HG02973 (cell line): ENCODE data around the gene CD3E.
"Not testable (repeated sequence)": the region's sequence is repeated elsewhere in the genome, so short reads cannot be mapped to it uniquely, and the experiment has no call there.

ENCODE experiments used
- ATAC-seq: cut with Tn5 transposase; IDR thresholded peaks from one replicate; pipeline ENCODE4 v1.9.1; 2021; ENCODE audit warnings: moderate library complexity; ENCODE audit not compliant: unreplicated experiment

CD3E gene

DNA sequence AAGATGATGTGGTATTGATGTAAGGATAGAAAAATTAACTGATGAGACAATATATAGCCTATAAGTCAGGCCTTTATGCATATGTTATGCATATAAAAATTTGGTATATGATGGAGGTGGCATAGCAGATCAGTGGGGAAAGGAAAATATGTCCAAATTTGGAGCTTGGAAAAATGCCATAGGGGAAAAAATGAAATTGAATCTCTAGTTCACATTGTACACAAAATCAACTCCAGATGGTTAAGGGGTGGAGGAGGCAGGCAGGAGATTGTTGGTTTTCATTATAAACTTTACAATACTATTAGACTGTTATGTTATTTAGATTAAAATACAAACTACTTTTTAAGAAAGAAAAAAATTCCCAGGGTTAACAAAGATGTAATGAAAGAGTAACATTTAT, 15.1 kb upstream of the CD3E start:
- no peak for ATAC-seq

DNA sequence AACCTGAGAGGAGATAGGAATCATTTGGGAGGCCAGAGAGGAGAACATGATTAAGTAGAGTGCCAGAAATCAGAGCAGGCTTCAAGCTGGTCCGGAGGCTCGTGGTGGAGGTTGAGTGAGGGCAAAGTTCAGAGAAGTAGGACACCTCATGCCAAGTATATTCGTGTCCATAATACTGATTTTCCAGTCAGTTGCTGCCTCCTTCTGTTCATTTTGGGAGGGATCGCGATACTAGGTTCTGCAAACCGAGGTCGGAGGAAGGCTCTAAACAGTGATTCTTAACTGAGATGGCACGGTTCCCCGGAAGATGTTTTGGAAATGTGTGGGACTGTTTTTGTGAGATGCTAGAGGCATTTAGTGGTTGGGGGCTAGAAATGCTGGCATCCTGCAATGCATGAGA, 13.6 kb upstream of the CD3E start:
- ATAC-seq, result no peak

DNA sequence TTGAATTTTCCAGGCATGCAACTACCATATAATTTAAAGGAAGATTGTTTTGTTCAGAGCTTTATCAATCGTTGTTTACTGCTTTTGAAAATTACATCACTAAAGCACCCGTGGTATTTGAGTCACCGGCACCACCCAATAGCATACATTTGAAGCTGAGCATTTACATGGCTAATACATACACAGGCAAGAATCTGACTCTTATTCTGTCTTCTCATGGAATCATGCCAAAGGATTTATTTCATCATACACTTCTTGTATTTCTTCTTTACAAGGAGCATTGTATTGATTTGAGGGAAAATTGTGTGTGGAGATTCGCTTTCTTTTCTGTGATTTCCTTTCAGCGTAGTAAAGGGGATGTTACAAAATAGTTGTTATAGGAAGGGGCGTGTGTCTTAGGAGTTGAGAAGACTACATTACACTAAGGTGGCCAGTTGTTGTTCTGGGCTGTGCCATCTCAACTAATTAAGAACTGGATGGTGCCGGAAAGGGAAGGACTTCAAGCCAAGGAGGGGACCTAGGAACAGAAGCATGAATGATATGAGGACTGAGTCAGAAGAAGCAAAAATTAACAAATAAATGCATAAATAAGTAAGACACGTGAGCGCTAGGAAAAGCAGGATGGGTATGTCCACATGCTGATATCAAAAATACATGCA, 12.9 kb upstream of the CD3E start:
- no peak for ATAC-seq

DNA sequence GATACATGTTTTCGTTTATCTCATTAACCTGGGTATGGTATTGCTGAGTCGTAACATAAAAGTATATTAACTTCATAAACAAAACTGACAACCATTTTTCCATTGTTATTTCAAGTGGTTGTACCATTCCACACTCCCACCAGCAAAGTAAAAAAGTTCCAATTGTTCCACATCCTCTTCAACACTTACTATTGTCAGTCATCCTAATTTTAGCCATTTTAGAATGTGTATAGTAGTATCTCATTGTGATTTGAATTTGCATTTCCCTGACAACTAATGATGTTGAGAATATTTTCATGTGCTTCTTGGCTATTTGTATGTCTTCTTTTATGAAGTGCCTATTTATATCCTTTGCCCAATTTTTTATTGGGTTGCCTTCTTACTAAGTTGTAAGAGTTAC, 10.5 kb upstream of the CD3E start:
- ATAC-seq, result no peak

DNA sequence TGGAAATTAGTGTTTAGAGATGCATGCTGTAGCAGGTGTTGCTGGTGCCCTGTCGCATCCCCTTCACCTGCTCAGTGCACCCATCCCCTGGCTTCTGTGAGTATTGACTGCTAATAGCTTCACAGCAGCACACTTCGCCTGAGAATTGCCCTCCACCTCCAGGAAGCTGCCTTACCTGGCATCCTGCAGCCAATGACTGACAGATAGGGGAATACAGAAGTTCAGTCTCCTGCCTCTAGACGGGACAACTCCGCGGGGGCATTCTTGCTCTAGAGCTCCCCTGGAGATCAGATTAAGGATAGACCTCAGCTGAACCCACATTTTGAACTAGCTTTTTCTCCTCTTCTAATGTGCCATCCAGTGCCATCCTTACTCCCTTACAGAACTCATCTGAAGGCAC, 9.3 kb upstream of the CD3E start:
- ATAC-seq, result no peak

DNA sequence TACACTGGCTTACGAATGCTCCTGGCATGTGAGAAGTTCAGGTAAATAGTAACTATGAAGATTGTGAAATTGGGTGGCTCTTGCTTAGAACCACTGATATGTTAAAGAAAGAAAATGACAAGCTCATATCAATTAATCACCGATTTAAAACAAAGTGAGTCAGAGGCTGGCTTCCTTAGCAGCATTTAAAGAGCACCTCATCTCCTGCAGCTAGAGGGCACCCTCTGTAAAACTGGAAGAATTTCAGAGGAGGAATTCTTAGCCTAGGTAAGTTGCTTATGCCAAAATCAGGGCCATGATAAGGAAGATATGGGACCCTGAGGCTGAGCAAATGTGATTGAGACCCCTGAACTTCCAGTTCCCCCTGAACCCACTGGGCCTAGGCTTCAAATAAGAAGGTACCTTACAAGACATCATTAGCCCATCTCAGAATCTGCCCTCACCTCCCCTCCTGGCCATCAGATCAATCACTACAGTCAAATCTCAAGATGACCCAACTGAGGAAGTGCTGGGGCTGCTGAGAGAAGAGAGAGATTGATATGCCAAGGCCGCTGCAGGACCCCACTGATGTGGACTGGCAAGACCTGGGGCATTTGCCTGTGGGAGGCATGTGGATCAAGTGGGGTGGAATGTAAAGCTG, 8.6 kb upstream of the CD3E start:
- ATAC-seq, result no peak

DNA sequence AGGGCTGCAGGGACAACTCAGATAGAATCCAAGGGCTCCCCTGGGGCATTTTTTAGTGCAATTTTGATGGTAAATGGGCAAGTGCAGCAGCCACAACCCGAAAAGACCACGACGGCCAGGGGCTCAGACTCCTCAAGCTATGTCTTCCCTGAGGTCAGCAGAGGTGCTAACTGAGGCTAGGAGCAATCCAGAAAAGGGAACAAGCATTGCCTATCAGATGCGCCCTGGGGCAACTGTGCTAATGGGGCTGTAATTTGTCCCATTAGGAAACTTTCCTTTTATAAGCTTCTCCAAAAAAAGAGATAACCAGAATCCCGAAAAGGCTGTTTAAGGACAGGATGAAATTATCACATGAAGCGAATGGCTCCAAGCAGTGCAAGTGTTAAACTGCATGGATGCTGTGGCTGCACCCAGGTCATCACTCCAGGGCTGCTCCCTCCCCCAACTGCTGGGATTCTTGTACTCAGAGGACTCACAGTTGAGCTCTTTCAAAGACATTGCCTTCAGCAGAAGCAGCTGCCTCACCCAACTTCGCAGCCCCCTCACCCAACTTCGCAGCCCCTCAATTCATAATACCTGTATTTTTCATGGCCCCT, 2.8 kb upstream of the CD3E start:
- no peak for ATAC-seq

DNA sequence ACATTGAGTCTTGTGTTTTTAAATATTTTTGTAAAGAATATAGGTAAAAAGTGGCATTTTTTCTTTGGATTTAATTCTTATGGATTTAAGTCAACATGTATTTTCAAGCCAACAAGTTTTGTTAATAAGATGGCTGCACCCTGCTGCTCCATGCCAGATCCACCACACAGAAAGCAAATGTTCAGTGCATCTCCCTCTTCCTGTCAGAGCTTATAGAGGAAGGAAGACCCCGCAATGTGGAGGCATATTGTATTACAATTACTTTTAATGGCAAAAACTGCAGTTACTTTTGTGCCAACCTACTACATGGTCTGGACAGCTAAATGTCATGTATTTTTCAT, 333 bp upstream of the CD3E start:
- no peak for ATAC-seq

DNA sequence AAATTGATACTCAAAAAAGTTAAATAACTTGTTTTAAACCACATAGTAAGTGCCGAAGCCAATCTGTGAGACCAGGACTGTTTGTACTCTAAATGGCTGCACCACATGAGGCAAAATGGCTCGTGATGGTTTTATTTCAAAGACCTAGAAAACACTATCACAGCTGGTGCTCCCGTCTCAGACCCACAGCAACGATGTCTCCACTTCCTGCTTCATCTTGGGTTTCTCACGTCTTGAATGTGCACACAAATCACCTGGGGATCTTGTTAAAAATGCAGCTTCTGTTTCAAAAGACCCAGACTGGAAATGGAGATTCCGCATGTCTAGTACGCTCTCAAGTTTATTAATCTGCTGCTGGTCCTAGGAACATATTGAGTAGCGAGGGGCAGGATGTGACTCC, 1.2 kb downstream of the CD3E start:
- no peak for ATAC-seq

DNA sequence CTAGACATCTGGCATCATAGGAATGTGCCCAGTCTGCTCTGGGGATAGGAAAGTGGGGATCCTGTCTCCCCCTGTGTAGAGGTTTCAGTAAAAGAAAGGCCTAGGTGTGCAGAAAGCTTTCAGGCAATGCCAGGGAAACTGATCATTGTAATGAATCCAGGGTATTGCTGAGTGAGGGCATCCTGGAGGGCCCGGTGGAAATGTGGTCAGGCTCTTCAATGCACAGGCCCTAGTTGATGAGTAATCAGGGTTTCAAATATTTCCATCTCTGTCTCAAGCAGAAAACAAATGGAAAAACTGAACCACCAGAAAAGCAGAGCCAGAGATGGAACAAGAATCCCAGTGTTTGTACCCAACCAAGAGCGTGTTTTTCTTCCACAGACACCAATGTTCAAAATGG, 2.0 kb downstream of the CD3E start:
- ATAC-seq, result no peak

DNA sequence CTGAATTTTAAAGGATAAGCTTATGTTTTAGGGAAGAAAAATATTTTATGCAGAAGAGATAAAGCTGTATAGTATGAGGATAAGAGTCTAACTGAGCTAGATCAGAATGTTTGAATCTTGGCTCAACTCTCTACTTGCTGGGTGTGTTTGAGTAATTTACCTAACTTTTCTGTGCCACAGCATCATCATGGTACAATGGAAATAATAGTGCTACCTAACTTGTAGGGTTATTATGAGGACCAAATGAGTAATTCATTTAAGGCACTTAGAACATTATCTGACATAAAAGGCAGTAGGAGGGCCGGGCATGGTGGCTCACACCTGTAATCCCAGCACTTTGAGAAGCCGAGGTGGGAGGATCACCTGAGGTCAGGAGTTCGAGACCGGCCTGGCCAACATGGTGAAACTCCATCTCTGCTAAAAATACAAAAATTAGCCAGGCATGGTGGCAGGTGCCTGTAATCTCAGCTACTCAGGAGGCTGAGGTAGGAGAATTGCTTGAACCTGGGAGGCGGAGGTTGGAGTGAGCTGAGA, 4.5 kb downstream of the CD3E start:
- not testable (repeated sequence) for ATAC-seq

DNA sequence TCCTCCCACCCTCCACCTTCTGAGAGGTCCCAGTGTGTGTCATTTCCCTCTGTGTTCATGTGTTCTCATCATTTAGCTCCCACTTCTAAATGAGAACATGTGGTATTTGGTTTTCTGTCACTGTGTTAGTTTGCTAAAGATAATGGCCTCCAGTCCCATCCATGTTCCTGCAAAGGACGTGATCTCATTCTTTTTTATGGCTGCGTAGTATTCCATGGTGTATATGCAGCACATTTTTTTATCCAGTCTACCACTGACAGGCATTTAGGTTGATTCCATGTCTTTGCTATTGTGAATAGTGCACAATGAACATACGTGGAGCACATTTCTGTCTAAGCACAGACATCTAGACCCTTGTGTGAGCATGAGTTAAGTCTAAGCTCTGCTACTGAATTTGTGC, 5.7 kb downstream of the CD3E start:
- ATAC-seq, result no peak

DNA sequence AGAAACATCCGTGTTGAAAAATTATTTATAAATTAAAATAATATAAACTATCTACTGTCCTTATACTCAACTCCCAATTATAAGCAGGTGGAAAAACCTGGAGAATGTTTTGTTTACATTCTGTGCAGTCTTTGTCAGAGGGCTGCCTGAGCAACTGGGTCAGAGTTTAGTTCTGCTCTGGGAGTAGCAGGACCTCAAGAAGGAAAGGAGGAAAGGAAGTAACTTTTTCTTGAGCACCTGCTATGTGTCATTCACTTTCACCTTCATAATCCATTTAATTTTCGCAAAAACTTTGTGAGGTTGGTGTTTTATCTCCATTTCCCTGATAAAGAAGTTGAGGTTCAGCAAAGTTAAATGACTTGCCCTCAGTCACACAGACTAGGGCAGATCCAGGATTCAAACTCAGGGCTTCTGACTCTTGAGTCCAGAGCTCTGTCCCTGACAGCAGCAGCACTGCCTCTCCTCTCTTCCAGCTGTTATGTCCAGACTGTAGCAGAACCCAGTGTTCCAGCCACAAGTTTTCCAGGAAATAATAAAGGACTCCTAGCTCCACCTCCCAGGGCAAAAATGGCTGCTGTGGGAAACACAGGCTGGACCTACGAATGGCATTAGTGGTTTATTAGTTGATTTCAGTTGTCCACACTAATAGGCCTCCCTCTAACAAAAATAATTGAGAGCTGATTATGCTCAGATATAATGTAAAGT, 6.4 kb downstream of the CD3E start:
- no peak for ATAC-seq

DNA sequence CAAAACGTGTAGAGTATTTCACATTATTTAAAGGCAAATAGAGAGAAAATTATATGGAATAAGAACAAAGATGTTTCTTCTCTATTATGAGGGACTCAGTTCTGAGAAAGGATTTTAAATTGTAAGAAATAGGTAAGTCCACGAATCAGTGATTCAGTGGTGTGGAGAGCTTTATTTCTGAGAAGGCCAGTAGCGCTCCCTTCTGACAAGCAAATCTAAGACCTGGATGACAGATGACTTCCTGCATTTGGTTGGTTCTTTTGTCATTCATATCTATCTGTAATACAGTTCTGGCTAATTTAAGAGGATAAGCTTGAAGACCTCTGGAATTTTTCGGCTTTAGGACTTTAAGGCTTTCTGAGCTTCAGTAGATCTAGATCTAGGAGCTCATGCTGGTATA, 7.0 kb downstream of the CD3E start:
- no peak for ATAC-seq

DNA sequence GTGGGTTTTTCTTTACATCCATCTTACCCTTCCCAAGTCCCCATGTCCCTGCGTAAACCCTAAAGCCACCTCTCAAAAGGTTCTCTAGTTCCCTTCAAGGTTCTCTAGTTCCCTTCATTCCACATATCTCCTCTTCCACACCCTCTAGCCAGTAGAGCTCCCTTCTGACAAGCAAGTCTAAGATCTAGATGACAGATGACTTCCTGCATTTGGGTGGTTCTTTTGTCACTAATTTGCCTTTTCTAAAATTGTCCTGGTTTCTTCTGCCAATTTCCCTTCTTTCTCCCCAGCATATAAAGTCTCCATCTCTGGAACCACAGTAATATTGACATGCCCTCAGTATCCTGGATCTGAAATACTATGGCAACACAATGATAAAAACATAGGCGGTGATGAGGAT, 7.8 kb downstream of the CD3E start:
- ATAC-seq, result no peak

DNA sequence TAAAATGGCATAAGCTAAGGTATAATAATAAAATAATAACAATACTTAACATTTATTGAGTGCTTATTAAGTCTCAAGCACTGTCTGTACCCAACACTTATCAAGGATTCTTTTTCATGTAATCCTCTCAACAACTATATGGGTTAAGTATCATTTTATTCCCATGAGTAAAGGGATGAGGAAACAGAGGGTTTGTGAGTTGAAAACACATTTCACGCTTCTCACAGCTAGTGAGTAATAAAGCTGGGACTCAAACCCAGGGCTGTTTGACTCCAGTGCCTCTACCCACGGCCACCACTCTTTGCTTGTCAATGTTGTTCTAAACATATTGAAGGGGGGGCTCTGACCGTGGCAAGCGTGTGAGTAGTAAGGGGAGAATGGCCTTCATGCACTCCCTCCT, 8.7 kb downstream of the CD3E start:
- no peak for ATAC-seq

DNA sequence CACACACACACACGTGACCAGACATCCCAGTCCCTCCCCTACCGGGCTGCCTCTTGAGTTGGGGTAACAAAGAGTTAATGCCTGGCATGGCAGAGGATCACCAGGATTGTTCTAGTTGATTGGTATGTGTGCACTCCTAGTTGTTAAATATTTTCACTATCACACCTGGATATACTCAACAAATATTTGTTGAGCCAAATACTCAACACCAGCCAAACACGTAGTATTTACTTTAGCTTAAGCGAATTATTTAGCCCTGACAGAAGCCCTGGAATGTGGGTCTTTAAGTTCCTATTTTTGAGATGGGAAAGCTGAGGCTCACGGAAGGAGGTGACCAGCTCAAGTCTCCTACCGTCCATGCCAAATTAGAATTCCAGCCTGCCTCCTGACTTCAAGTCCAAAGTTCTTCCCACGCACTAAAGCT, 10.5 kb downstream of the CD3E start:
- no peak for ATAC-seq

DNA sequence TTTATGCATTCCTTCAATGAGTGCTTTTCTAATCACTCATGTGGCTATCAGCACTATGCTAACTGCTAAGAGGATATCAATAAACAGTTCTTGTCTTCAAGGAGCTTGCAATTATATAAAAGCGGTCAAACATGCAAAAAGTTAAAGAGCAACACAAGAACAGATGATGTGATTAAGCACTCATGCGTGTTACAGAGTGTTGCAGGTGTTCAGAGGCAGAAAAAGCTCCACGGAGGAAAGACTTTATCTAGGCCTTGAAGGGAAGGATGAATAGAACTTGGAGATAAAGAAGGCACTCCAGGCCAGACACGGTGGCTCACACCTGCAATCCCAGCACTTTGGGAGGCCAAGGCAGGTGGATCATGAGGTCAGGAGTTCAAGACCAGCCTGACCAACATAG, 13.6 kb downstream of the CD3E start:
- ATAC-seq, result no peak

DNA sequence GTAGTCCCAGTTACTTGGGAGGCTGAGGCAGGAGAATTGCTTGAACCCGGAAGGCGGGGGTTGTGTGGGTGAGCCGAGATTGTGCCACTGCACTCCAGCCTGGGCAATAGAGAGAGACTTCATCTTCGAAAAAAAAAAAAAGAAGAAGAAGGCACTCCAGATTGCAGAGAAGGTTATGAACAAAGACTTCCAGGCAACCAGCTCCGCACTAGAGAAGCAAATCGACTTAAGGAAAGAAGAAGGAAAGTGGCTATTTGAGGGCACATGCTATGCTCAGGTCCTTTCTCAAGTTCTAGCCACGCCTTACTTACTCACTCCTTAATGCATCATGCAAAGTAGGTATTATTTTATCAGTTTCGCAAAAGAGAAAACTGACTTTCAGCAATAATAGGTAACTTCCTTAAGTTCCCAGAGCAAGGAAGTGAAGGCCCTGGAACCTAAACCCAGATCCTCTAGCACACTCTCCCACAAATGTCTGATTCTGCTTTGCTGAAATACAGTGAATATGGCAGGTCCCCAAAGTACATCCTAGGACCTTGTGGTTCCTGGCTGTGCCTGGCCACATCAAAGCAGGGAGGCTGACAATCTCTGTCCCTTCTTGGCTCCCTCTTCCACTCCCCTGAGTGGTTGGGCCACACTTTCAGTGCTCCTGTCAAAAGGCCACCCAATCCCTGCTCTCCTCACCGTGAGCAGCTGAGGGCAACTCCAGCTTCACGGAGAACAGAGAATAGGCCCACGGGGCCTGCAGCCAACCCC, 14.2 kb downstream of the CD3E start:
- no peak for ATAC-seq

DNA sequence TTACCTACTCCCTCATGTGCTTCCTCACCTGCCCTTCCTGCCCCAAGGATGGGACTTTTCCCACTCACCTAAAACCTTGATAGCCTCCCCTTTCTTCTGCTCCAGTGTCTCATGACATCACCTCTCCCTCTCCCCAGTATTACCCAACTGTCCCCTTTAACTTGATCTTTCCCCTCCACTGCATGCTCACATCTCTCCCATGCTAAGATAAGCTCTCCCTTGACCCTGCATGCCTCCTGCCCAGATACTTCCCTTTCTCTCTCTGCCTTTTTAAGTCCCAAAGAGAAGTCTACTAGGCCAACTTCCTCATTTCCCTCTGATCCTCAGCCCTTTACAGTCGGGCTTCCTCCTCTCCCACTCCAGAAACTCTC, 14.8 kb downstream of the CD3E start:
- no peak for ATAC-seq

DNA sequence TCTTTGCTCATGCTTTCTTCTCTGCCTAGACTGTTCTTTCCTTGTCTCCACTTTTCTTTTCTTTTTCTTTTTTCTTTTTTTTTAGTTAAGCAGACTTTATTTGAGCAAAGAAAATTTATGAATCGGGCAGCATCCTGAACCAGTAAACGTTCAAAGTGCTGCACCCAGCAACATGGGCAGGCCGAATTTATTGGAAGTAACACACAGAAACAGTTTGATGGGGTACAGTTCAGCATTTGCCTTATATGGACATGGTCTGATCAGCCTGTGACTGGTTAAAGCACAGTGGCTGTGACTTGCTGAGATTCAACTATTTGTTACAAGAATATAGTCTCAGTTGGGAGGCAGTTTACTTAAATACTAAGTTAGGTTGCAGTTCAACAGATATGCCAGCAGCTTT, 16.0 kb downstream of the CD3E start:
- ATAC-seq, result no peak
